Measurements from ENCODE around the gene RASA3. TPM values are rescaled to one million over a fixed set of nuclear protein-coding genes. Genes with fewer than 3 reads are reported as not detected.

Gene RASA3
- total and polyA plus RNA-seq, 2 donors (not counting 3 experiments of a cell fraction or from before 2014, with no cell fraction given): 26.5 to 53.8 TPM

GRCh38 chr13:114027046-114027715 is 105.2 kb downstream of the RASA3 start:
- TSS peak; percentile 91 for BruUV-seq (replicated peaks)
- no peak overlapping the region for H3K4me2 ChIP-seq (ENCODE audit: insufficient read depth, low read length)
- peak; percentile 75 for FAIRE-seq
- H3K4me1 ChIP-seq (ENCODE audit: control insufficient read depth, extremely low read depth, insufficient read depth, low read length): peaks cover 23% of the 10 kb centered on the region
- H4K20me1 ChIP-seq (replicated peaks; ENCODE audit: control insufficient read depth, extremely low read depth, insufficient read depth, low read length): no peaks in the 10 kb centered on the region
- dilution Hi-C loops (cut with MboI; ENCODE audit: extremely low pct_ligation_motif_present, low sequenced_read_pairs): no loop called here
- H2AFZ ChIP-seq (ENCODE audit: low read depth, low read length): no peak overlapping the region
- TF ChIP-seq MYC (IDR thresholded peaks at IDR 0.05; ENCODE audit: low read depth, low read length) (no peak), EZH2 (IDR thresholded peaks at IDR 0.05; ENCODE audit: borderline replicate concordance, low read depth, low read length, severe bottlenecking) (no peak), FOS (IDR thresholded peaks at IDR 0.05; ENCODE audit: borderline replicate concordance, insufficient read depth, low read length) (no peak), CTCF (IDR thresholded peaks at IDR 0.05; ENCODE audit: extremely low read depth in 1 of 2, insufficient read depth in 1 of 2, low read depth in 1 of 2, low read length in 2 of 2) (no peak), JUN (IDR thresholded peaks at IDR 0.05; ENCODE audit: borderline replicate concordance, insufficient read depth, insufficient read length, low read depth) (no peak), POLR2A (IDR thresholded peaks at IDR 0.05; ENCODE audit: low read depth, low read length) (no peak), POLR2AphosphoS5 (IDR thresholded peaks at IDR 0.05; ENCODE audit: insufficient read depth, low read depth, low read length) (no peak), MAX (IDR thresholded peaks at IDR 0.05; ENCODE audit: insufficient read depth, insufficient read length) (no peak), GATA2 (IDR thresholded peaks at IDR 0.05; ENCODE audit: insufficient read depth, insufficient read length, low read depth, low read length) (no peak)
- ChIA-PET POLR2A (no interaction called here), CTCF (no interaction called here)
- H3K27me3 ChIP-seq (ENCODE audit: control insufficient read depth in 2 of 2, insufficient read depth in 2 of 2, low read length in 2 of 2): no peaks in the 10 kb centered on the region
- no peaks in the 10 kb centered on the region for H3K9me1 ChIP-seq (replicated peaks; ENCODE audit: control insufficient read depth, extremely low read depth, insufficient read depth, low read length)
- no peaks in the 10 kb centered on the region for H3K9me3 ChIP-seq (replicated peaks; ENCODE audit: control insufficient read depth, insufficient read depth, low read length)
- peak overlapping the region; percentile 49 for H3K27ac ChIP-seq (ENCODE audit: insufficient read depth, low read depth, low read length)
- intact Hi-C loops (cut with micrococcal nuclease): no loop called here
- H3K9ac ChIP-seq (replicated peaks; ENCODE audit: extremely low read depth, insufficient read depth, low read length): peak overlapping the region; percentile 8
- peak; percentile 23 for DNase-seq (ENCODE audit: low read depth, low spot score)
- no peak overlapping the region for H3K4me3 ChIP-seq (replicated peaks in 1 of 3; ENCODE audit: insufficient read depth in 1 of 3, low read depth in 1 of 3, low read length in 3 of 3)
- peaks cover 43% of the 10 kb centered on the region for H3K79me2 ChIP-seq (ENCODE audit: control insufficient read depth, insufficient read depth, low read length)
- H3K36me3 ChIP-seq (ENCODE audit: control insufficient read depth in 2 of 2, extremely low read depth in 1 of 2, insufficient read depth in 2 of 2, low read length in 2 of 2): peaks cover 7 to 41% of the 10 kb centered on the region in 2 experiments

All from endothelial cell of umbilical vein (primary cell).